ENCODE data around the gene OR51B5. TPM values are rescaled to one million over a fixed set of nuclear protein-coding genes. Genes with fewer than 3 reads are reported as not detected.

Gene OR51B5, protein sequence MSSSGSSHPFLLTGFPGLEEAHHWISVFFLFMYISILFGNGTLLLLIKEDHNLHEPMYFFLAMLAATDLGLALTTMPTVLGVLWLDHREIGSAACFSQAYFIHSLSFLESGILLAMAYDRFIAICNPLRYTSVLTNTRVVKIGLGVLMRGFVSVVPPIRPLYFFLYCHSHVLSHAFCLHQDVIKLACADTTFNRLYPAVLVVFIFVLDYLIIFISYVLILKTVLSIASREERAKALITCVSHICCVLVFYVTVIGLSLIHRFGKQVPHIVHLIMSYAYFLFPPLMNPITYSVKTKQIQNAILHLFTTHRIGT
- total RNA-seq (2014; rRNA removed; shearing (Covaris generic)) (0.16 TPM in 1 of 2 replicates, not detected in the other), total RNA-seq (2022) (not detected in 2 replicates), Bru-seq, nascent RNA (not detected), BruChase-seq, experiment 1, labeled RNA remaining after a 6-hour chase (not detected), BruChase-seq, experiment 2, labeled RNA remaining after a 2-hour chase (percentile 8 among the genes with signal in this experiment)
- long read RNA-seq: 0 reads

DNA sequence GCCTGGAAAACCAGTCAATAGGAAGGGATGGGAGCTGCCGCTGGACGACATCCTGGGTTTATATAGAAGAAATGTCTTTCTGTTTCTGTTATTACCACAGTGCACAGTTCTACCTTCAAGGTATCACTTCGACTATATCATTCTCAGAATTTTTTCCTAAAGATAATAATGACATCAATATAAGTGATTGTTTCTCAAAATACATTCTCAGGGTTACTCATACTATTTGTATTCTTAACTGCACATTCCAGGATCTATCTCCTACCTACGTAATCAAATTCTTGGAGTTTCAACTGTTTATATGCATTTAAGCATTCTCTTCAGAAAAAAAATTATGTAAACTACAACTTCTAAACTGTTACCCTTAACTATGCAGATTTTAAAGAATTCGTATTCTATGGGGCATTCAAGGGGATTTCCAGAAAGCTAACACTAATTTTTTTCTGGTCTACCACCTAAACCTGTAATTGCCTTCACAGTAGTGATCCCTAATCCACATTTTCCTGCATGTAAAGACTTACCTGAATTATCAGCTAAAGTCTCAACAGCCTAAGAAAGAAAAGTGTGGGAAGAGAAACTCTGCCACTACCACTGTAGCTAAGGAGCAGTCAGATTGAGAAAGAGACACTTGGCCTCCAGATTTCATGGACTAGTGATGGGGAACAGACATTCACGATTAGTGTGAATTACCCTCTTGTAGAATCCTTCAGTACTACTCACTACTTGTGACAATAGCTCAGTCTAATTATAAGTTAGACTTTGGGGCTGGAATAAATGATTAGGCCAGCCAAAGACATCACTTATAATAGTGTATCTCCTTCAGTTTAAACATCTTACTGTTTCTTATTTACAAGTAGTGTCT is at the start of gene OR51B5:
Gene OR51B5 (minus strand): TSS at position 51 of the 862 bp plus-strand sequence. CDS start 0 bp downstream, at position 51.
- ChIA-PET CTCF (ENCODE audit: unreplicated experiment) (no interaction called here), POLR2A (interaction anchor here (1.0 kb wide), 1 partner anchor 10 kb away, joined by 3 read pairs; no protein-coding TSS in a partner anchor)
- Histone ChIP-seq H3K9me2 (ENCODE audit: insufficient read depth, low read length) (no peaks in the 10 kb centered on the region), H4K20me1 (ENCODE audit: insufficient read depth, low read length) (no peaks in the 10 kb centered on the region), H3K4me1 (ENCODE audit: insufficient read depth, low read length, poor library complexity, severe bottlenecking) (no peaks in the 10 kb centered on the region), H3K27ac (ENCODE audit: low read depth, low read length, poor library complexity, severe bottlenecking) (no peak within 1 kb of the TSS), H3K36me3 (ENCODE audit: insufficient read depth, low read length) (no peaks in the 10 kb centered on the region), H3K4me2 (ENCODE audit: low read length) (no peak within 1 kb of the TSS), H3K4me3 (ENCODE audit: low read depth, low read length, poor library complexity, severe bottlenecking) (no peak within 1 kb of the TSS), H3K79me2 (ENCODE audit: insufficient read depth, low read depth, low read length) (no peaks in the 10 kb centered on the region), H3K9me3 (ENCODE audit: low read length) (no peaks in the 10 kb centered on the region), H2AFZ (ENCODE audit: low read length) (no peak within 1 kb of the TSS)
- no peak for DNase-seq (ENCODE audit: low spot score)
- no peak for TF ChIP-seq EZH2phosphoT487 (IDR thresholded peaks at IDR 0.05; ENCODE audit: borderline replicate concordance, low read depth, low read length)
- no peak for TF ChIP-seq CTCF (conservative IDR thresholded peaks at IDR 0.05; ENCODE audit: low read length)
- no TSS peak for BruUV-seq (replicated peaks)
- intact Hi-C loops (cut with micrococcal nuclease; ENCODE audit: unreplicated experiment): no loop called here

DNA sequence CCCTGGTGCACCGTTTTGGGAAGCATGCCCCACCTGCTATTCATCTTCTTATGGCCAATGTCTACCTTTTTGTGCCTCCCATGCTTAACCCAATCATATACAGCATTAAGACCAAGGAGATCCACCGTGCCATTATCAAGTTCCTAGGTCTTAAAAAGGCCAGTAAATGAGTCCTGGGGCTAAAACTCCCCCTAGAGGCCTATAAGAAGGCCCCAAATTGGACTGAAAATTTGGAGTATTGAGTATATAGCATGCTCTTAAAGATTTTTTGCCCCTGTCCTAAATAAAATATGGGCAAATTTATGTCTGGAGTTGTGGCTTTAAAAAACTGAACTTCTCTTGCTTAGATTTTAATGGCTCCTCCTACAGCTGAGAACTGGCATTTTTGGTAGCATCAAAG is 46.9 kb upstream of the OR51B5 start:
- no peak for DNase-seq (ENCODE audit: low spot score)
- intact Hi-C loops (cut with micrococcal nuclease; ENCODE audit: unreplicated experiment): no loop called here
- no peak overlapping the region for H3K27ac ChIP-seq (ENCODE audit: low read depth, low read length, poor library complexity, severe bottlenecking)
- no peak overlapping the region for H3K4me2 ChIP-seq (ENCODE audit: low read length)
- no TSS peak for BruUV-seq (replicated peaks)
- TF ChIP-seq EZH2phosphoT487 (IDR thresholded peaks at IDR 0.05; ENCODE audit: borderline replicate concordance, low read depth, low read length): no peak
- TF ChIP-seq CTCF (conservative IDR thresholded peaks at IDR 0.05; ENCODE audit: low read length): peak; percentile 49
- H3K79me2 ChIP-seq (ENCODE audit: insufficient read depth, low read depth, low read length): no peaks in the 10 kb centered on the region
- no peaks in the 10 kb centered on the region for H3K4me1 ChIP-seq (ENCODE audit: insufficient read depth, low read length, poor library complexity, severe bottlenecking)
- H4K20me1 ChIP-seq (ENCODE audit: insufficient read depth, low read length): no peaks in the 10 kb centered on the region
- no peaks in the 10 kb centered on the region for H3K36me3 ChIP-seq (ENCODE audit: insufficient read depth, low read length)
- ChIA-PET CTCF (ENCODE audit: unreplicated experiment) (no interaction called here), POLR2A (interaction anchor here (0.6 kb wide), 1 partner anchor 440 kb away, joined by 3 read pairs; no protein-coding TSS in a partner anchor)
- no peaks in the 10 kb centered on the region for H3K9me2 ChIP-seq (ENCODE audit: insufficient read depth, low read length)
- no peak overlapping the region for H2AFZ ChIP-seq (ENCODE audit: low read length)
- H3K4me3 ChIP-seq (ENCODE audit: low read depth, low read length, poor library complexity, severe bottlenecking): no peak overlapping the region
- no peaks in the 10 kb centered on the region for H3K9me3 ChIP-seq (ENCODE audit: low read length)
